HEK293 (cell line): ENCODE results near the gene MRPL39.

Experiments
- CTCF ChIP-seq: fragments of 450-650 bp; formaldehyde crosslinking; IDR thresholded peaks from 2 replicates; pipeline ENCODE4 v1.5.1; 2016; ENCODE audit warnings: missing biosample characterization, missing genetic modification characterization
- FEZF1 ChIP-seq: fragments of 450-650 bp; formaldehyde crosslinking; IDR thresholded peaks from 2 replicates; pipeline ENCODE4 v1.5.1; 2016; ENCODE audit warnings: missing biosample characterization, missing genetic modification characterization
- OVOL3 ChIP-seq: fragments of 450-650 bp; formaldehyde crosslinking; IDR thresholded peaks from 2 replicates; pipeline ENCODE4 v1.5.1; 2016; ENCODE audit warnings: missing biosample characterization, missing genetic modification characterization
- SALL2 ChIP-seq: fragments of 450-650 bp; formaldehyde crosslinking; IDR thresholded peaks from 2 replicates; pipeline ENCODE4 v1.5.0; 2017; ENCODE audit warnings: missing biosample characterization, mild to moderate bottlenecking, missing genetic modification characterization, borderline replicate concordance
- ZBTB7A ChIP-seq: fragments of 450-650 bp; formaldehyde crosslinking; IDR thresholded peaks from 2 replicates; pipeline ENCODE4 v1.5.1; 2016; ENCODE audit warnings: low read depth, missing biosample characterization, missing genetic modification characterization
- ZNF146 ChIP-seq: fragments of 450-650 bp; formaldehyde crosslinking; IDR thresholded peaks from 2 replicates; pipeline ENCODE4 v1.5.1; 2016; ENCODE audit warnings: missing biosample characterization, missing genetic modification characterization
- ZNF16 ChIP-seq: fragments of 450-650 bp; formaldehyde crosslinking; IDR thresholded peaks from 2 replicates; pipeline ENCODE4 v1.5.1; 2016; ENCODE audit warnings: low read depth, missing biosample characterization, missing genetic modification characterization
- ZNF549 ChIP-seq: fragments of 450-650 bp; IDR thresholded peaks from 2 replicates; pipeline ENCODE4 v1.5.1; 2018; ENCODE audit warnings: missing biosample characterization, missing genetic modification characterization, mild to moderate bottlenecking, inconsistent platforms, moderate library complexity
- ZNF585B ChIP-seq: fragments of 450-650 bp; formaldehyde crosslinking; IDR thresholded peaks from 2 replicates; pipeline ENCODE4 v1.5.1; 2016; ENCODE audit warnings: missing biosample characterization, missing genetic modification characterization
- TF ChIP-seq, protein P1 (sequence below): fragments of 450-650 bp; formaldehyde crosslinking; IDR thresholded peaks from 2 replicates; pipeline ENCODE4 v1.5.1; 2016; ENCODE audit warnings: missing biosample characterization, missing genetic modification characterization, low read depth
- TF ChIP-seq, protein P2 (sequence below): fragments of 450-650 bp; formaldehyde crosslinking; IDR thresholded peaks from 2 replicates; pipeline ENCODE4 v1.5.1; 2016; ENCODE audit warnings: missing biosample characterization, missing genetic modification characterization

- TF ChIP-seq ZNF16 (tag by site-specific recombination) (no peak), OVOL3 (no peak), ZNF549 (tag by site-specific recombination) (no peak), CTCF (tag by site-specific recombination) (no peak), SALL2 (tag by site-specific recombination) (no peak), ZNF585B (tag by site-specific recombination) (no peak), FEZF1 (no peak), ZBTB7A (tag by site-specific recombination) (no peak), ZNF146 (no peak)
- TF ChIP-seq, protein P1, sequence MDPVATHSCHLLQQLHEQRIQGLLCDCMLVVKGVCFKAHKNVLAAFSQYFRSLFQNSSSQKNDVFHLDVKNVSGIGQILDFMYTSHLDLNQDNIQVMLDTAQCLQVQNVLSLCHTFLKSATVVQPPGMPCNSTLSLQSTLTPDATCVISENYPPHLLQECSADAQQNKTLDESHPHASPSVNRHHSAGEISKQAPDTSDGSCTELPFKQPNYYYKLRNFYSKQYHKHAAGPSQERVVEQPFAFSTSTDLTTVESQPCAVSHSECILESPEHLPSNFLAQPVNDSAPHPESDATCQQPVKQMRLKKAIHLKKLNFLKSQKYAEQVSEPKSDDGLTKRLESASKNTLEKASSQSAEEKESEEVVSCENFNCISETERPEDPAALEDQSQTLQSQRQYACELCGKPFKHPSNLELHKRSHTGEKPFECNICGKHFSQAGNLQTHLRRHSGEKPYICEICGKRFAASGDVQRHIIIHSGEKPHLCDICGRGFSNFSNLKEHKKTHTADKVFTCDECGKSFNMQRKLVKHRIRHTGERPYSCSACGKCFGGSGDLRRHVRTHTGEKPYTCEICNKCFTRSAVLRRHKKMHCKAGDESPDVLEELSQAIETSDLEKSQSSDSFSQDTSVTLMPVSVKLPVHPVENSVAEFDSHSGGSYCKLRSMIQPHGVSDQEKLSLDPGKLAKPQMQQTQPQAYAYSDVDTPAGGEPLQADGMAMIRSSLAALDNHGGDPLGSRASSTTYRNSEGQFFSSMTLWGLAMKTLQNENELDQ (tag by site-specific recombination) = no peak
- TF ChIP-seq, protein P2, sequence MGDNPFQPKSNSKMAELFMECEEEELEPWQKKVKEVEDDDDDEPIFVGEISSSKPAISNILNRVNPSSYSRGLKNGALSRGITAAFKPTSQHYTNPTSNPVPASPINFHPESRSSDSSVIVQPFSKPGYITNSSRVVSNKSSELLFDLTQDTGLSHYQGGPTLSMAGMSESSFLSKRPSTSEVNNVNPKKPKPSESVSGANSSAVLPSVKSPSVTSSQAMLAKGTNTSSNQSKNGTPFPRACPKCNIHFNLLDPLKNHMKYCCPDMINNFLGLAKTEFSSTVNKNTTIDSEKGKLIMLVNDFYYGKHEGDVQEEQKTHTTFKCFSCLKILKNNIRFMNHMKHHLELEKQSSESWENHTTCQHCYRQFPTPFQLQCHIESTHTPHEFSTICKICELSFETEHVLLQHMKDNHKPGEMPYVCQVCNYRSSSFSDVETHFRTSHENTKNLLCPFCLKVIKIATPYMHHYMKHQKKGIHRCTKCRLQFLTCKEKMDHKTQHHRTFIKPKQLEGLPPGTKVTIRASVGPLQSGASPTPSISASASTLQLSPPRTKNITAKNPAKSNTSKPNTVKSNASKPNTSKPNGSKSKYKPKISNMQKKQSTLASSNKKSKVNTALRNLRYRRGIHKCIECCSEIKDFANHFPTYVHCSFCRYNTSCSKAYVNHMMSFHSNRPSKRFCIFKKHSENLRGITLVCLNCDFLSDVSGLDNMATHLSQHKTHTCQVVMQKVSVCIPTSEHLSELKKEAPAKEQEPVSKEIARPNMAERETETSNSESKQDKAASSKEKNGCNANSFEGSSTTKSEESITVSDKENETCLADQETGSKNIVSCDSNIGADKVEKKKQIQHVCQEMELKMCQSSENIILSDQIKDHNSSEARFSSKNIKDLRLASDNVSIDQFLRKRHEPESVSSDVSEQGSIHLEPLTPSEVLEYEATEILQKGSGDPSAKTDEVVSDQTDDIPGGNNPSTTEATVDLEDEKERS (tag by site-specific recombination) = no peak
These were observed 36.2 kb upstream of the MRPL39 start for GRCh38 chr21:25643486-25643885.
